Naive thymus-derived CD4-positive, alpha-beta T cell (primary cell): Measurements from ENCODE around the gene TMED4. TPM values are rescaled to one million over a fixed set of nuclear protein-coding genes. Genes with fewer than 3 reads are reported as not detected.

Experiments used
- ATAC-seq: fragments of 150-1000 bp; cut with Tn5 transposase; 2 replicates; pipeline ENCODE4 v1.10.0; 2021; ENCODE audit warnings: mild to moderate bottlenecking, moderate library complexity
- CTCF ChIA-PET: fragments of 350-600 bp; sonication (Branson Sonifier 250); formaldehyde crosslinking; loops from one replicate; lab custom pipeline; 2021; ENCODE audit warnings: antibody characterized with exemption; lab: Charles Lee
- POLR2A ChIA-PET: fragments of 350-600 bp; sonication (Branson Sonifier 250); formaldehyde crosslinking; loops from one replicate; lab custom pipeline; 2021; ENCODE audit warnings: antibody characterized with exemption, inconsistent platforms; lab: Charles Lee
- DNase-seq, 9 donors: peaks; one replicate each; pipeline versions ENCODE4 v3.0.0 to v3.0.0-alpha.2; 2020 to 2022; ENCODE audit warnings: mixed read lengths in 1 of 9
- H3K27ac ChIP-seq: one replicate; pipeline ENCODE4 v1.7.0; 2013; ENCODE audit warnings: mild to moderate bottlenecking, low read depth, low read length, moderate library complexity
- H3K27me3 ChIP-seq, 2 donors: one replicate each; pipeline ENCODE4 v1.7.0; 2013; ENCODE audit warnings: low read length in 2 of 2, mild to moderate bottlenecking in 2 of 2, moderate library complexity in 2 of 2; ENCODE audit not compliant: control insufficient read depth in 2 of 2, insufficient read depth in 2 of 2
- H3K36me3 ChIP-seq, 3 experiments: 1 replicate in 2 of 3; 2 replicates in 1 of 3; pipeline ENCODE4 v1.7.0; 2013; ENCODE audit warnings: low read length in 3 of 3, mild to moderate bottlenecking in 3 of 3, moderate library complexity in 1 of 3; ENCODE audit not compliant: insufficient read depth in 3 of 3, control insufficient read depth in 2 of 3
- H3K4me1 ChIP-seq, 2 donors: one replicate each; pipeline ENCODE4 v1.7.0; 2013; ENCODE audit warnings: low read length in 2 of 2, mild to moderate bottlenecking in 2 of 2, moderate library complexity in 1 of 2; ENCODE audit not compliant: control insufficient read depth in 2 of 2, insufficient read depth in 2 of 2
- H3K4me3 ChIP-seq: 2 replicates; pipeline ENCODE4 v1.7.0; 2013; ENCODE audit warnings: mild to moderate bottlenecking, low read length
- H3K9me3 ChIP-seq, 3 experiments: 1 replicate in 2 of 3; 2 replicates in 1 of 3; pipeline ENCODE4 v1.7.0; 2013; ENCODE audit warnings: low read length in 3 of 3; ENCODE audit not compliant: control insufficient read depth in 2 of 3
- H3K27ac Mint-ChIP-seq, 9 donors: one replicate each; pipeline ENCODE4 v1.8.0; 2020 to 2022; ENCODE audit warnings: mixed read lengths in 9 of 9, mild to moderate bottlenecking in 8 of 9, moderate library complexity in 5 of 9, inconsistent platforms in 2 of 9
- H3K27me3 Mint-ChIP-seq, 5 donors: one replicate each; pipeline ENCODE4 v1.8.0; 2021 to 2022; ENCODE audit warnings: mixed read lengths in 5 of 5, mild to moderate bottlenecking in 1 of 5
- H3K36me3 Mint-ChIP-seq, 5 donors: one replicate each; pipeline ENCODE4 v1.8.0; 2020 to 2022; ENCODE audit warnings: mixed read lengths in 5 of 5, mild to moderate bottlenecking in 3 of 5, inconsistent platforms in 1 of 5
- H3K4me1 Mint-ChIP-seq, 7 donors: one replicate each; pipeline ENCODE4 v1.8.0; 2020 to 2022; ENCODE audit warnings: mixed read lengths in 7 of 7, mild to moderate bottlenecking in 3 of 7, inconsistent platforms in 1 of 7
- H3K4me3 Mint-ChIP-seq, 10 donors: one replicate each; pipeline ENCODE4 v1.8.0; 2020 to 2022; ENCODE audit warnings: mild to moderate bottlenecking in 10 of 10, mixed read lengths in 10 of 10, moderate library complexity in 6 of 10, inconsistent platforms in 2 of 10
- H3K9me3 Mint-ChIP-seq, 11 donors: one replicate each; pipeline ENCODE4 v1.8.0; 2020 to 2022; ENCODE audit warnings: mixed read lengths in 11 of 11, mild to moderate bottlenecking in 4 of 11, inconsistent platforms in 1 of 11, moderate library complexity in 1 of 11
- intact Hi-C, 2 donors: fragments of 100-400 bp; cut with micrococcal nuclease; formaldehyde crosslinking; loops; one replicate each; pipeline ENCODE4 v1.15.1; 2023
- polyA plus RNA-seq, 2 donors: library from polyadenylated mRNA; unstranded; fragments of 300-500 nt; fragmentation: Illumina TruSeq; gene quantifications; one replicate each; pipeline ENCODE4 v1.2.3, GENCODE V29; 2021
- total RNA-seq, 6 experiments: library from RNA in 5 of 6; stranded (reverse) in 5 of 6; gene quantifications; 1 replicate in 5 of 6; 2 replicates in 1 of 6; pipeline ENCODE4 v1.2.3 and lab custom pipeline; 2021 to 2026

The TMED4 gene
- total and polyA plus RNA-seq, 7 experiments from 2014 or later, result 61.6 to 98.5 (median 93.7) TPM

DNA sequence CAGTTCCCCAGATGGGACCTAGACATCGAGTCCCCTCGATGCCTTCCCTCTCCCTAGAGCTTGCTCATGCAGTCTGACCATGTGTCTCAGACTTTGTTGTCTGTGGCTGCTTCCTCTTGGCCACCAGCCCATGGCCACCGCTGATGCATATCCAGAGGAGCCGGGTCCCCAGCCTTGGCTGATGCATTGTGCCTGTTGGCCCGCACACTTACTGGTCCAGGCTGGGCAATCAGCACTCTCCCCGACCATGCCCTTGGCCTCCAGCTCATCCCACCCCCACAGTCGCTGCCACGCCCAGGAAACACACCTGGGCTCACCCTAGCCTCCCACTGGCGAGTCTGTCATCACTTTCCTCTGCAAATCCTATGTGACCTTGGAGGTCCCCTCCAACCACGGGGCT, 51.0 kb downstream of the TMED4 start:
- Mint-ChIP-seq H3K36me3 (peaks cover 0 to 3% (median under 1%) of the 10 kb centered on the region in 5 donors), H3K27ac (no peak overlapping the region), H3K4me3 (no peak overlapping the region), H3K9me3 (peaks cover 0 to 21% (median 7%) of the 10 kb centered on the region in 11 donors), H3K4me1 (no peaks in the 10 kb centered on the region), H3K27me3 (peaks cover 0 to 2% (median 0%) of the 10 kb centered on the region in 5 donors)
- H3K27ac ChIP-seq, result no peak overlapping the region
- H3K27me3 ChIP-seq, result no peaks in the 10 kb centered on the region
- H3K4me1 ChIP-seq, result no peaks in the 10 kb centered on the region
- intact Hi-C loops, result no loop called here
- ATAC-seq (no peak), DNase-seq (no peak)
- no peaks in the 10 kb centered on the region for H3K36me3 ChIP-seq
- CTCF ChIA-PET, result no interaction called here
- POLR2A ChIA-PET, result no interaction called here
- H3K4me3 ChIP-seq, result no peak overlapping the region
- H3K9me3 ChIP-seq, result no peaks in the 10 kb centered on the region

Other genes starting within 250 kb of the TMED4 start
- gene NUDCD3, start 91.6 kb downstream of the TMED4 start, total RNA-seq, result 100 to 1,000 TPM in 2 of 5 experiments, 10 to 100 TPM in 3; 79.4 to 117 (median 91.0) TPM
- 10 to 100 TPM; 51.5 to 55.6 TPM for gene NUDCD3, start 91.6 kb downstream of the TMED4 start, polyA plus RNA-seq
- gene NPC1L1, start 40.9 kb downstream of the TMED4 start, total RNA-seq, result under 1 TPM in 4 of 5 experiments, not detected in 1; 0.11 to 0.32 (median 0.21) TPM
- gene NPC1L1, start 40.9 kb downstream of the TMED4 start, polyA plus RNA-seq, result not detected
- gene DDX56, start 8.3 kb downstream of the TMED4 start, total RNA-seq, result 100 to 1,000 TPM in 2 of 5 experiments, 10 to 100 TPM in 3; 82.8 to 124 (median 100.0) TPM
- gene DDX56, start 8.3 kb downstream of the TMED4 start, polyA plus RNA-seq, result 10 to 100 TPM; 43.6 to 65.1 TPM
- gene OGDH, start 24.4 kb upstream of the TMED4 start, total RNA-seq, result 100 to 1,000 TPM in 1 of 5 experiments, 10 to 100 TPM in 4; 43.1 to 122 (median 66.3) TPM
- gene OGDH, start 24.4 kb upstream of the TMED4 start, polyA plus RNA-seq, result 10 to 100 TPM; 20.3 to 25.0 TPM
- 100 to 1,000 TPM; 108 to 187 (median 144) TPM for gene ZMIZ2, start 166.6 kb upstream of the TMED4 start, total RNA-seq
- 1 to 10 TPM; 4.4 to 7.7 TPM for gene ZMIZ2, start 166.6 kb upstream of the TMED4 start, polyA plus RNA-seq
- 1,000 to 10,000 TPM in 1 of 5 experiments, 100 to 1,000 TPM in 4; 535 to 1,748 (median 620) TPM for gene PPIA, start 214.4 kb upstream of the TMED4 start, total RNA-seq
- gene PPIA, start 214.4 kb upstream of the TMED4 start, polyA plus RNA-seq, result 1,000 to 10,000 TPM; 3,113 to 3,303 TPM